ENCODE data around the gene WWOX. TPM values are rescaled to one million over a fixed set of nuclear protein-coding genes. Genes with fewer than 3 reads are reported as not detected.

Gene WWOX
- total and polyA plus RNA-seq, 2 of the 13 experiments (the other 11 are each of a cell fraction or from before 2014, with no cell fraction given), result 9.1 to 37.4 TPM

- FAIRE-seq, result no peak
- Histone ChIP-seq H3K79me2 (ENCODE audit: insufficient read depth, low read length) (no peaks in the 10 kb centered on the region), H3K27ac (ENCODE audit: extremely low read length, insufficient read depth, low read length) (no peak overlapping the region), H3K4me3 (replicated peaks in 1 of 3; ENCODE audit: insufficient read depth in 1 of 3, low read depth in 2 of 3, low read length in 3 of 3) (no peak overlapping the region), H3K4me2 (ENCODE audit: low read depth, low read length) (no peak overlapping the region), H2AFZ (ENCODE audit: low read length) (no peak overlapping the region), H4K20me1 (ENCODE audit: insufficient read depth, low read length) (no peaks in the 10 kb centered on the region), H3K36me3 (replicated peaks in 1 of 2; ENCODE audit: control insufficient read depth in 1 of 2, insufficient read depth in 2 of 2, low read length in 2 of 2) (no peaks in the 10 kb centered on the region), H3K4me1 (ENCODE audit: insufficient read depth, low read length) (no peaks in the 10 kb centered on the region), H3K27me3 (ENCODE audit: control insufficient read depth in 1 of 2, insufficient read depth in 2 of 2, low read length in 2 of 2) (no peaks in the 10 kb centered on the region), H3K9me3 (ENCODE audit: low read length) (no peaks in the 10 kb centered on the region), H3K9ac (ENCODE audit: insufficient read depth, low read depth, low read length) (no peak overlapping the region)
- ChIA-PET CTCF (ENCODE audit: low intra/inter-chr PET ratio, low total read pairs) (no interaction called here), POLR2A (no interaction called here)
- no peak for ATAC-seq
- no peak for TF ChIP-seq ZNF546 (CRISPR knock-in tag; conservative IDR thresholded peaks at IDR 0.05)
- no peak for TF ChIP-seq SYNCRIP (IDR thresholded peaks at IDR 0.05; ENCODE audit: insufficient read depth, low read depth, low read length)
- no peak for TF ChIP-seq ZNF333 (CRISPR knock-in tag; IDR thresholded peaks at IDR 0.05; ENCODE audit: borderline replicate concordance)
- TF ChIP-seq ZNF720 (CRISPR knock-in tag; IDR thresholded peaks at IDR 0.05), result no peak
- no peak for TF ChIP-seq HDAC6 (IDR thresholded peaks at IDR 0.05; ENCODE audit: low read depth, low read length)
- TF ChIP-seq PHF20 (CRISPR knock-in tag; IDR thresholded peaks at IDR 0.05), result no peak
- TF ChIP-seq ZFP36 (IDR thresholded peaks at IDR 0.05; ENCODE audit: borderline replicate concordance, low read depth, low read length, partially characterized antibody), result no peak
- TF ChIP-seq ONECUT2 (CRISPR knock-in tag; IDR thresholded peaks at IDR 0.05), result no peak
- TF ChIP-seq ARID2 (CRISPR knock-in tag; IDR thresholded peaks at IDR 0.05; ENCODE audit: borderline replicate concordance), result no peak
- no peak for TF ChIP-seq MIER2 (CRISPR knock-in tag; IDR thresholded peaks at IDR 0.05)
- no peak for TF ChIP-seq ZFP37 (CRISPR knock-in tag; IDR thresholded peaks at IDR 0.05; ENCODE audit: borderline replicate concordance)
- TF ChIP-seq ZNF800 (CRISPR knock-in tag; IDR thresholded peaks at IDR 0.05), result no peak
- TF ChIP-seq ZNF589 (CRISPR knock-in tag; conservative IDR thresholded peaks at IDR 0.05), result no peak
- TF ChIP-seq SSRP1 (CRISPR knock-in tag; IDR thresholded peaks at IDR 0.05), result no peak
- no peak for TF ChIP-seq YEATS2 (CRISPR knock-in tag; IDR thresholded peaks at IDR 0.05; ENCODE audit: borderline replicate concordance)
- TF ChIP-seq ZNF251 (CRISPR knock-in tag; IDR thresholded peaks at IDR 0.05), result no peak
- in situ Hi-C loops (cut with HindIII; ENCODE audit: extremely low pct_ligation_motif_present, low pct_unique_long_range_greater_than_20kb), result no loop called here
- intact Hi-C loops (cut with micrococcal nuclease; ENCODE audit: unreplicated experiment), result no loop called here
- WGBS (ENCODE audit: low lambda C conversion rate), result 50% methylated on average over 2 of the region's 2 CpGs
- no TSS peak for BruUV-seq (replicated peaks)
- DNase-seq (ENCODE audit: low spot score), result no peak
These were observed 711.8 kb downstream of the WWOX start for GRCh38 chr16:78811247-78811646.
